Measurements from ENCODE around the gene AGXT.

Gene AGXT

DNA sequence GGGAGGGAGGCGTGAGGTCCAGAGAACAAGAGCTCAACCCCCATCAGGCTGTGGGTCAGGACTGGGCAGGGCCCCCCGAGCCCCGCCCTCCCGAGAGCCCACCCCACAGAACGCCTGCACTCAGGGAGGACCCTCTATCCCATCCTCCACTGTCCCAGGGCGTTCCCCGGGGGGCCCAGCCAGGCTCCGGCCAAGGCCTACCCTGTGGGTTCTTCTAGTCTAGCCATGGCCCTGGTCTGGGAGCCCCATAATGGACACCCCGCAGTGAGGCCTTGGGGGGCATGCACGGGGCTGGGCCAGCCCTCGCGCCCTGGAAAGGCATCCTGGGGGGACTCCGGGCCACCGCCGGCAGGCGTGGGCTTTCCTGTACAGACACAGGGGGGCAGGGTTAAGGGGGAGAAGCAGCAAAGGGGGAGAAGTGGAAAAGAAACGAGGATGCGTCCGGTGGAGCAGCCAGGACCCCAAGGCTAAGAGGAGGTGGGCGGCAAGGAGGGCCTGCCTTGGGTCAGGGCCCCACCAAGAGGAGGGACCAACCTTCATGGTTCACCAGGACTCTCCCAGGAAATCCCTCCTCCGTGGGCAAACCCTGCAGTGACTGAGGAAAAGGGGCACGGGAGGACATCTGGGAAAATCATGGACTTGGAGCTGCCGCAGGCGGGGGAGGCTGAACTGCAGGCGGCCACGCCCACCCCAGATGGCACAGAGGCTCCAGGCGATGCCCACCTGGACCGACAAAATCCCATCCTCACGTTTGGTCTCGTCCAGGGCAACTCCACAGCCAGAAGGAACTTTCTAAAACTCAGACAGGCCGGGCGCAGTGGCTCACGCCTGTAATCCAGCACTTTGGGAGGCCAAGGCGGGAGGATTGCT, 34.8 kb downstream of the AGXT start:
- no peak overlapping the region for H3K4me3 ChIP-seq (ENCODE audit: low read depth, low read length)
- H3K27ac ChIP-seq (ENCODE audit: low read depth, low read length) = no peak overlapping the region
- H3K36me3 ChIP-seq (ENCODE audit: insufficient read depth, low read length) = no peaks in the 10 kb centered on the region
- H3K79me2 ChIP-seq (ENCODE audit: control insufficient read depth, insufficient read depth, low read length, unreplicated experiment) = no peaks in the 10 kb centered on the region
- no peaks in the 10 kb centered on the region for H3K4me1 ChIP-seq (ENCODE audit: control insufficient read depth, insufficient read depth, low read length, unreplicated experiment)
- 0 out of 2 replicates have a peak, but pooled peaks cover 3% of the 10 kb centered on the region for H3K27me3 ChIP-seq (ENCODE audit: insufficient read depth, low read length)
- no peak overlapping the region for H2AFZ ChIP-seq (ENCODE audit: low read length, unreplicated experiment)

DNA sequence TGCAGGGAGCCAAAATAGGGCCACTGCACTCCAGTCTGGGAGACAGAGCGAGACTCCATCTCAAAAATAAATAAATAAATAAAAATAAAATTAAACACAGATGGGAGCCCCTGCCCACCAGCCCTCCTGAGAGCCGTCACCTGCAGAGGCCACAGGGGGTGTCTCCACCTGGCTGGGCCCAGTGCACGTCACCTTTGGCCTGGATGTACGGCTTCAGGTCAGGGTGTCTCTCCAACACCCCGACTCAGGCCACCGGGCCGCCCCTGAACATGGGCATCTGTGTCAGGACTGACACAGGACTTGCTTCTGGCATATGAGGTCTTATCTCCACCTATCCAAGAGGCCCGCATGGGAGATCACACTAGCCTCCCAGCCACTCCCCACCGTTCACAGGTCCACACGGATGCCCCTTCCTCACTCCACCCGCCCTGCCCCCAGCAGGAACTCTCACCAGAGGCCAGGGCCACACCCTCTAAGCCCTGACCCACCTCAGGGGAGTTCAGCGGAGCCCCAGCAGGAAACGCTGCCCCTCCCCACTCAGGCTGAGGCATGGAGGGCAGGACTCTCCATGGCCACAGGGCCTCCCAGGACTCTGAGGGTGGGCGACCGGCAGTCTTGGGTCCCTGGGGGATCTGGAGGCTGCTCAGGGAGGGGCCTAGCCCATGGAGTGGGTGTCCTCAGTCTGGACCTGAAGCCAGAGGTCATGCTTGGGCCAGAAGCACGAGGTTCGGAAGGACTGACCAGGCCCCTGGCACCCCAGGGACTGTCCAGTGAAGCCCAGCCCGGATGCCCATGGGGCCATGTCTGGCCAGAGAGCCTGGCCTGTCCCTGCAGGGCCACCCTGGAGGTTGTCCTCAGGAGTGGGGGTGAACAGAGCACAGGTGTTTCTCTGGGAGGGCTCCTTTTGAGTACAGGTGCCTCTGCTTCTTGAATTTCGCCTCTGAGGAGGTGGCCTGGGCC, 35.9 kb downstream of the AGXT start:
- Histone ChIP-seq H3K4me1 (ENCODE audit: control insufficient read depth, insufficient read depth, low read length, unreplicated experiment) (no peaks in the 10 kb centered on the region), H3K4me3 (ENCODE audit: low read depth, low read length) (no peak overlapping the region)

DNA sequence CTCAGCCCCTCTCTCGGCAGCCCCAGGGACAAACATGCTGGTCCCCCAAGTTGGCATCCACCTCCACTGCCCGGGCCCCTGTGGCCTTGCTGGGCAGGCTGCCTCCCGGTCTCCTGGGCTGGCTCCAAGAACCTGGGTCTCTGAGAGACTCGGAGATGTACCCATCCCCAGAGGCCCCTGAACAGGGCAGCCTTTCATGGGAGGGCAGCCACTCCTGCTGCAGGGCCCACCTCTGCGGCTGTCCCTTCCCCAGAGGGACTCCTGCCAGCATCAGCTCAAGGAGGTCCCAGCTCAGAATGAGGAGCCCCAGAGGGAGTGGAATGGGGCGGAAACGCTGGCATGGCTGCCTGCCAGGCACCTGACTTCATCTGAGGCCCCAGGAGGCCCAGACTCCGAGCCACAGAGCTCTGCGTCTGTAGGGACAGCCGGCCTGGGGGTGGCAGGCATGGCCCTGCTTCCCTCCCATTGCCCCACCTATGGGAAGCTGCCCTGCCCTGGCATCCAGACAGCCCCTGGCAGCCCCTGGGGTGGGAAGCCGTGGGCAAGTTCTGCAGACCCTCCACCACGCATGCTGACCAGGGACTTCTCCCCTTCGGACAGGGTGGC, 36.7 kb downstream of the AGXT start:
- Histone ChIP-seq H3K4me3 (ENCODE audit: low read depth, low read length) (no peak overlapping the region), H3K27me3 (ENCODE audit: insufficient read depth, low read length) (0 out of 2 replicates have a peak, but pooled peaks cover 3% of the 10 kb centered on the region), H3K36me3 (ENCODE audit: insufficient read depth, low read length) (no peaks in the 10 kb centered on the region), H3K4me1 (ENCODE audit: control insufficient read depth, insufficient read depth, low read length, unreplicated experiment) (no peaks in the 10 kb centered on the region), H3K27ac (ENCODE audit: low read depth, low read length) (no peak overlapping the region), H3K79me2 (ENCODE audit: control insufficient read depth, insufficient read depth, low read length, unreplicated experiment) (no peaks in the 10 kb centered on the region), H2AFZ (ENCODE audit: low read length, unreplicated experiment) (no peak overlapping the region)

More for the DNA sequence above, 35.9 kb downstream of the AGXT start:
- Histone ChIP-seq H2AFZ (ENCODE audit: low read length, unreplicated experiment) (no peak overlapping the region), H3K27me3 (ENCODE audit: insufficient read depth, low read length) (0 out of 2 replicates have a peak, but pooled peaks cover 3% of the 10 kb centered on the region), H3K27ac (ENCODE audit: low read depth, low read length) (no peak overlapping the region), H3K36me3 (ENCODE audit: insufficient read depth, low read length) (no peaks in the 10 kb centered on the region), H3K79me2 (ENCODE audit: control insufficient read depth, insufficient read depth, low read length, unreplicated experiment) (no peaks in the 10 kb centered on the region)

DNA sequence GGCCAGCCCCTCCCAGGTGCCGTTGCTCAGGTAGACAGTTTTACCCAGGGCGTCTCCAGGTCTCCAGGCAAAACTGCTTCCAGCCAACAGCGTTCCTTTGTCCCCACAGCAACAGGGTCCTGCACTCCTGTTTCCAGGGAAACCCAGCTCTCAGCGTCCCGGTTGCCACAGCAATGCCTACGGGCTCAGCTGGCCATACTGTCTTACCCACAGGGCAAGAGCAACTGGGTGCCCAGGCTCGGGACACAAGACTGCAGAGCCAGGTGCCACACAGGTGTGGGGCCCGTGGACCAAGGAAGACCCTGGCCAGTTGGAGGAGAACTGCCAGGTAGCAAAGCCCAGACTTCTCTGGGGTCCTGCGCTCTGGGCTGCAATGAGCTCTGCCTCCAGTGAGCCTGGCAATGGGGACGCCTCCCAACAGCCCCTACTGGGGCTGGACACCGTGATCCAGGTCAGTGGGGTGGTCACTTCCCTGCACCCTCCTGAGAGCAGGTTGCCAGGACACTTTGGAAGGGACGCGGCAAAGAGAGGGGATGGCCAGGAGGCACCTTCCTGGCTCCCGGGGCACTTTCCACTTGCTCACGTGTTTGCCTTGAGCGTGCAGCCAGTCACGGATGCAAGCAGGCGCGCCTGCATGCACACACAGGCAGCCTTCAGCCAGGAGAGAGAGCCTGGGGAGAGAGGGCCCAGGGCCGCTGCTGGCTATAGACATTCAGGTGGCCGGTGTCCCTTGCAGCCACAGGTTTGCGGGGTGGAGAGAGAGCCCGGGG, 37.7 kb downstream of the AGXT start, which contains the start of gene CROCC2:
Gene CROCC2 (plus strand): TSS at position 196 of the 770 bp plus-strand sequence. CDS start 178 bp downstream, at position 374.
- H3K27ac ChIP-seq (ENCODE audit: low read depth, low read length) = no peak within 1 kb of the TSS
- H2AFZ ChIP-seq (ENCODE audit: low read length, unreplicated experiment) = no peak within 1 kb of the TSS
- no peaks in the 10 kb centered on the region for H3K36me3 ChIP-seq (ENCODE audit: insufficient read depth, low read length)
- H3K27me3 ChIP-seq (ENCODE audit: insufficient read depth, low read length) = 0 out of 2 replicates have a peak, but pooled peaks cover 3% of the 10 kb centered on the region
- H3K4me1 ChIP-seq (ENCODE audit: control insufficient read depth, insufficient read depth, low read length, unreplicated experiment) = no peaks in the 10 kb centered on the region
- H3K4me3 ChIP-seq (ENCODE audit: low read depth, low read length) = no peak within 1 kb of the TSS
- no peaks in the 10 kb centered on the region for H3K79me2 ChIP-seq (ENCODE audit: control insufficient read depth, insufficient read depth, low read length, unreplicated experiment)

DNA sequence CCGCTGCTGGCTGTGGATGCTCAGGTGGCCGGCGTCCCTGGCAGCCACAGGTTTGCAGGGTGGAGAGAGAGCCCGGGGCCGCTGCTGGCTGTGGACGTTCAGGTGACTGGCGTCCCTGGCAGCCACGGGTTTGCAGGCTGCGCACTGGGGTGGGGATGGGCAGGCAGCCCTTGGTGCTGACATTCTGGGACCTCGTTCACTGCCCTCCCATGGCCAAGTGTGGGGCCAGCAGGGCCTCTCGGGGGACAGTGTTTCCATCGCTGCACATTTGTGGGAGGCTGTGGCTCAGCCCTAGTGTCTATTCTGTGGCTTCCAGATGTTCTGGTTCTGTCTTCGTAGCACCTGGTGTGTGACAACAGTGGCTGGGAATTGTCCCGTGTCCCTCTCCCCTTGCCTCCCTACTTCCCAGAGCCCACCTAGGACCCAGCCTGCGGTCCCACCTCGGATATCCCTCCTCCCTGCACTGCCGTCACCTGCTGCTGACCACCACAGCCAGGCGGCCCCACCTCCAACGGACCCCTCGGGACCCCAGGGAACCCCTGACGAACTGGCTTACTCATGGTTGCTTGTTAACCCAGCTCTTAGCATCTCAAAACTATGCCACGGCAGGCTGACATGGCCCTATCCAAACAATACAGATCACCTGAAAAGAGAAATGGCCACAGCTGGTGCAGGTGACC, 38.4 kb downstream of the AGXT start:
- no peaks in the 10 kb centered on the region for H3K36me3 ChIP-seq (ENCODE audit: insufficient read depth, low read length)
- H3K27ac ChIP-seq (ENCODE audit: low read depth, low read length) = no peak overlapping the region
- H2AFZ ChIP-seq (ENCODE audit: low read length, unreplicated experiment) = no peak overlapping the region
- H3K4me3 ChIP-seq (ENCODE audit: low read depth, low read length) = no peak overlapping the region
- no peaks in the 10 kb centered on the region for H3K79me2 ChIP-seq (ENCODE audit: control insufficient read depth, insufficient read depth, low read length, unreplicated experiment)
- H3K27me3 ChIP-seq (ENCODE audit: insufficient read depth, low read length) = 0 out of 2 replicates have a peak, but pooled peaks cover 3% of the 10 kb centered on the region
- no peaks in the 10 kb centered on the region for H3K4me1 ChIP-seq (ENCODE audit: control insufficient read depth, insufficient read depth, low read length, unreplicated experiment)

DNA sequence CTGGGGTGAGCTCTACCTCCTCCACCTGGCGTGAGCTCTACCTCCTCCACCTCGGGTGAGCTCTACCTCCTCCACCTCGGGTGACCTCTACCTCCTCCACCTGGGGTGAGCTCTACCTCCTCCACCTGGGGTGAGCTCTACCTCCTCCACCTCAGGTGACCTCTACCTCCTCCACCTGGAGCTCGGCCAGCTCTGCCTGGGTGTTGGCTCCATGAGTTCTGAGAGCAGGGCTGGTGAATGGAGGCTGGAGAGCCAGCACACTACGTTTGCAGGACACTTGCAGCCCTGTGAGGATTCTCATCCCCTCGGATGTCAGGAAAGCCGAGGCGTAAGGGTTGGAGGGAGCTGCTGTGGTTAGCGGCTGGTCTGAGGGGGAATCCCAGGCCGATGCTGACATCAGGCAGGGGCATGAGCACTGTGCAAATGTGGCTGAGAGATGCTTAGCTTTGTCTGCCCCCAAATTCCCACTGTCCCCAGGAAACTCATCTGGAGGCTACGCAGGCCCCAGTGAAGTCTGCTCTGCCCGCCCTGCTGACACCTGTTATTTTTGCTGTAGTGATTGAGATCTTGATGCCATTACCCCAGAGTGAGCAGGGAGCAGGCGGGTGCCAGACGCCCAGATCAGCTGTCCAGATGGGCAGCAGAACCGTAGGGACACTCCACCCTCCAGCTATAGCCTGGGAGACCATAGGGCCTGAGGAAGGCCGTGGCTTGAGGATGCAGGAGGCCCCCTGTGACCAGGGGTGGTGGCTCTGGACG, 40.8 kb downstream of the AGXT start:
- 0 out of 2 replicates have a peak, but pooled peaks cover 3% of the 10 kb centered on the region for H3K27me3 ChIP-seq (ENCODE audit: insufficient read depth, low read length)
- H2AFZ ChIP-seq (ENCODE audit: low read length, unreplicated experiment) = no peak overlapping the region
- H3K79me2 ChIP-seq (ENCODE audit: control insufficient read depth, insufficient read depth, low read length, unreplicated experiment) = no peaks in the 10 kb centered on the region
- H3K4me3 ChIP-seq (ENCODE audit: low read depth, low read length) = no peak overlapping the region
- H3K27ac ChIP-seq (ENCODE audit: low read depth, low read length) = no peak overlapping the region
- no peaks in the 10 kb centered on the region for H3K36me3 ChIP-seq (ENCODE audit: insufficient read depth, low read length)
- peaks cover 15% of the 10 kb centered on the region for H3K4me1 ChIP-seq (ENCODE audit: control insufficient read depth, insufficient read depth, low read length, unreplicated experiment)

DNA sequence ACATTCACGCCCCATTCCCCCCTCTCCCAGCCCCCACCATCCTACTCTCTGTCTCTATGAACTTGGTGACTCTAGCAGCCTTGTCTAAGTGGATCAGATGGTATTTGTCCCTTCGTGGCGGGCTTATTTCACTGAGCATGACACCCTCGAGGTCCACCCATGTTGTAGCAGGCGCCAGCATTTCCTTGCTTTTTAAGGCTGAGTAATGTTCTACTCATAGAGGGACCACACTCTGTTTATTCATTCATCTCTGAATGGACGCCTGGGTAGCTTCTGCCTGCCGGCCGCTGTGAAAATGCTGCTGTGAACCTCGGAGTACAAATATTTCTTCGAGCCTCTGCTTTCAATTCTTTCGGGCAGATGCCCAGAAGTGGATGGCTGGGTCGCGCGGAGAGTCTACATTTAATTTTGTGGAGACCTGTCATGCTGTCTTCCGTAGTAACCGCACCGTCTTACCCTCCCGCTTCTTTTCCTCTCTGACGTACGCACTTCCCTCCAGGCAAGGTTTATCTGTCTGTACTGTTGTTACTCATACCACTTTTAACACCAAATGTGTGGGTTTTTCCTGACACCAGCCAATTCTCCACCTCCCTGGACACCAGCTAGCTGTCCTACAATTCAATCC, 43.1 kb downstream of the AGXT start:
- Histone ChIP-seq H3K27ac (ENCODE audit: low read depth, low read length) (no peak overlapping the region), H3K36me3 (ENCODE audit: insufficient read depth, low read length) (no peaks in the 10 kb centered on the region), H3K27me3 (ENCODE audit: insufficient read depth, low read length) (no peaks in the 10 kb centered on the region), H3K4me1 (ENCODE audit: control insufficient read depth, insufficient read depth, low read length, unreplicated experiment) (peaks cover 17% of the 10 kb centered on the region), H3K4me3 (ENCODE audit: low read depth, low read length) (no peak overlapping the region), H2AFZ (ENCODE audit: low read length, unreplicated experiment) (no peak overlapping the region), H3K79me2 (ENCODE audit: control insufficient read depth, insufficient read depth, low read length, unreplicated experiment) (no peaks in the 10 kb centered on the region)

DNA sequence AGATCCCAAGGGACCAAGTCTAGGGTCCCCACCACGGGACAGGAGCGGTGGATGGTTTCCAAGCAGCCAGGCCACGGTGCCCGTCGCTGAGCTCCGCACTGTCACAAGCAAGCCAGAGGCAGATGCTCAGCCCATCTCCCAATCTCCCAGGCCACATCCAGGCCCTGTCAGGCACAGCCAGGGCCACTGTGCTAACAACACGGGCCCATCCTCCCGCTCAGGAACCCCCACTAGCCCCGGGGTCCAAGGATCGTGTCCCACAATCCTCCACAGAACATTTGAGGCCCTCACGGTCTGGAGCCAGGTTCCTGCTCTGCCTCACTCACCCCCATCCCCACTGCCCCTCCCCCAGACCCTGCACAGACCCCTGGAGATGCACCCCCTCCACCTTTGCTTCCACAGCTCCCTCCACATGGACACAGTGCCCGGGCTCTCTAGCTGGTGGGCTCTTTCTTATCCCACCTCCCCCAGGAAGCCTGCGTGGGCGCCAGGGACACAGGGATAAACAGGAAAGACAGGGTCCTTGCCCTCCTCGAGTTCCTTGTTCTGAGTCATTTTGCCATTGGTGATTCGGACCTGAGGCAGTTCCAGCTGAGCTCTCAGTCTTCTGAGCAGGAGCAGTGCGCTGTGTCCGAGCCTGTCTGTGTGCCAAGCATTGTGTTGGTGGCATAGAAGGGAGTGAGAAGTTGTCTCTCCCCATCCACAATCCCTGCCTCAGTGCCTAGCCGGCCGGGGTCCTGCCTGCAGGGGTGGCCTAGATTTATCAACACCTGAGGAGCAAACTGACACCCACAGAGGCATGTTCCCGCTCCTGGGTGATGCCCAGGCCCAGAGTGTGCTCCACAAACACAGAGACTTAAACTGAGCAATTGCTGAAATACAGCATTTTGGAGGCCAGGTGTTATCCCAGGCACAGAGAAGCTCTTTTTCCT, 44.5 kb downstream of the AGXT start:
- Histone ChIP-seq H3K79me2 (ENCODE audit: control insufficient read depth, insufficient read depth, low read length, unreplicated experiment) (no peaks in the 10 kb centered on the region), H3K27ac (ENCODE audit: low read depth, low read length) (no peak overlapping the region), H3K27me3 (ENCODE audit: insufficient read depth, low read length) (no peaks in the 10 kb centered on the region), H3K36me3 (ENCODE audit: insufficient read depth, low read length) (no peaks in the 10 kb centered on the region), H3K4me3 (ENCODE audit: low read depth, low read length) (0 out of 2 replicates have a peak overlapping the region, but pooled peaks have one; percentile 13), H3K4me1 (ENCODE audit: control insufficient read depth, insufficient read depth, low read length, unreplicated experiment) (peaks cover 24% of the 10 kb centered on the region), H2AFZ (ENCODE audit: low read length, unreplicated experiment) (no peak overlapping the region)
